Neural cell (in vitro differentiated cells): ENCODE data around the gene IPO4. TPM values are rescaled to one million over a fixed set of nuclear protein-coding genes. Genes with fewer than 3 reads are reported as not detected.

Experiments
- H2AFZ ChIP-seq: fragments of 200-600, 300-800 bp; sonication (generic), shearing (Covaris generic); 2 replicates; pipeline ENCODE4 v1.6.0; 2014; ENCODE audit warnings: low read depth, mild to moderate bottlenecking, antibody characterized with exemption, low read length, moderate library complexity
- H3F3A ChIP-seq: fragments of 200-600 bp; shearing (Covaris generic); 2 replicates; pipeline ENCODE4 v1.6.1; 2016; ENCODE audit warnings: mild to moderate bottlenecking, moderate library complexity, mixed read lengths, antibody characterized with exemption, low read length; ENCODE audit not compliant: insufficient read depth, poor library complexity, severe bottlenecking
- H3K27ac ChIP-seq: fragments of 200-600, 300-800 bp; sonication (generic), shearing (Covaris generic); 2 replicates; pipeline ENCODE4 v1.5.1; 2014; ENCODE audit warnings: mild to moderate bottlenecking, low read length, moderate library complexity
- H3K27me3 ChIP-seq: fragments of 300-800, 200-600 bp; sonication (generic), shearing (Covaris generic); 2 replicates; pipeline ENCODE4 v1.6.0; 2014; ENCODE audit warnings: mild to moderate bottlenecking, low read depth, low read length, moderate library complexity; ENCODE audit not compliant: insufficient read depth
- H3K36me3 ChIP-seq: fragments of 300-800, 200-600 bp; sonication (generic), shearing (Covaris generic); 2 replicates; pipeline ENCODE4 v1.5.1; 2014; ENCODE audit warnings: mild to moderate bottlenecking, antibody characterized with exemption, low read length, moderate library complexity; ENCODE audit not compliant: insufficient read depth
- H3K4me2 ChIP-seq: fragments of 300-800, 200-600 bp; sonication (generic), shearing (Covaris generic); 2 replicates; pipeline ENCODE4 v1.6.0; 2014; ENCODE audit warnings: mild to moderate bottlenecking, low read length
- H3K4me3 ChIP-seq: fragments of 300-800, 200-600 bp; sonication (generic), shearing (Covaris generic); 2 replicates; pipeline ENCODE4 v1.5.1; 2014; ENCODE audit warnings: mild to moderate bottlenecking, low read length, moderate library complexity
- H3K79me2 ChIP-seq: fragments of 200-600 bp; shearing (Covaris generic); replicated peaks from 2 replicates; pipeline ENCODE4 v1.6.0; 2014; ENCODE audit warnings: mild to moderate bottlenecking, low read length, moderate library complexity; ENCODE audit not compliant: insufficient read depth
- H3K9ac ChIP-seq: fragments of 300-800, 200-600 bp; sonication (generic), shearing (Covaris generic); 2 replicates; pipeline ENCODE4 v1.6.1; 2016; ENCODE audit warnings: mild to moderate bottlenecking, low read length, mixed read lengths
- H3K9me2 ChIP-seq: fragments of 200-600 bp; shearing (Covaris generic); 2 replicates; pipeline ENCODE4 v1.6.1; 2016; ENCODE audit warnings: mild to moderate bottlenecking, low read length, mixed read lengths; ENCODE audit not compliant: insufficient read depth
- H3K9me3 ChIP-seq: fragments of 200-600, 300-800 bp; sonication (generic), shearing (Covaris generic); 2 replicates; pipeline ENCODE4 v1.6.1; 2016; ENCODE audit warnings: mild to moderate bottlenecking, mixed run types, low read length, moderate library complexity, mixed read lengths
- H4K20me1 ChIP-seq: fragments of 200-600 bp; shearing (Covaris generic); 2 replicates; pipeline ENCODE4 v1.6.1; 2016; ENCODE audit warnings: mild to moderate bottlenecking, mixed run types; ENCODE audit not compliant: insufficient read depth
- CTCF ChIP-seq: fragments of 450-650 bp; IDR thresholded peaks from 2 replicates; pipeline ENCODE4 v1.5.1; 2014; ENCODE audit warnings: antibody characterized with exemption, mild to moderate bottlenecking, moderate library complexity; ENCODE audit not compliant: poor library complexity, severe bottlenecking
- EP300 ChIP-seq: fragments of 450-650 bp; conservative IDR thresholded peaks from 2 replicates; pipeline ENCODE4 v1.6.1; 2014; ENCODE audit warnings: antibody characterized with exemption, mild to moderate bottlenecking, moderate library complexity; ENCODE audit not compliant: poor library complexity, severe bottlenecking
- EZH2 ChIP-seq: fragments of 200-600, 300-800 bp; shearing (Covaris generic), sonication (generic); IDR thresholded peaks from 2 replicates; pipeline ENCODE4 v1.6.1; 2014; ENCODE audit warnings: antibody characterized with exemption, low read length, borderline replicate concordance, mild to moderate bottlenecking; ENCODE audit not compliant: insufficient read depth, poor library complexity, severe bottlenecking
- MXI1 ChIP-seq: fragments of 450-650 bp; conservative IDR thresholded peaks from 2 replicates; pipeline ENCODE4 v1.6.1; 2014; ENCODE audit warnings: antibody characterized with exemption, mild to moderate bottlenecking; ENCODE audit not compliant: poor library complexity, severe bottlenecking
- POLR2AphosphoS5 ChIP-seq: IDR thresholded peaks from 2 replicates; pipeline ENCODE4 v1.6.1; 2012
- RAD21 ChIP-seq: fragments of 450-650 bp; conservative IDR thresholded peaks from 2 replicates; pipeline ENCODE4 v1.6.1; 2014; ENCODE audit warnings: antibody characterized with exemption, mild to moderate bottlenecking, moderate library complexity
- REST ChIP-seq: IDR thresholded peaks from 2 replicates; pipeline ENCODE4 v1.6.1; 2012; ENCODE audit warnings: borderline replicate concordance
- SMC3 ChIP-seq: fragments of 450-650 bp; conservative IDR thresholded peaks from 2 replicates; pipeline ENCODE4 v1.6.1; 2014; ENCODE audit warnings: antibody characterized with exemption, mild to moderate bottlenecking, moderate library complexity; ENCODE audit not compliant: poor library complexity
- TAF1 ChIP-seq: IDR thresholded peaks from 2 replicates; pipeline ENCODE4 v1.6.1; 2012; ENCODE audit warnings: low read depth
- polyA plus RNA-seq: library from polyadenylated mRNA; depleted of rRNA; stranded (reverse); fragments of >200 nt; gene quantifications from 2 replicates; pipeline ENCODE4 v1.2.3, GENCODE V29; 2014

Gene IPO4
- polyA plus RNA-seq, 1 donor from 2014 or later: 9.2 TPM

GRCh38 chr14:24187539-24187915 is 1.1 kb downstream of the IPO4 start:
- no peaks in the 10 kb centered on the region for H3F3A ChIP-seq
- no peaks in the 10 kb centered on the region for H3K36me3 ChIP-seq
- H3K4me3 ChIP-seq: peak overlapping the region; percentile 92
- H3K9me2 ChIP-seq: no peaks in the 10 kb centered on the region
- no peaks in the 10 kb centered on the region for H3K27me3 ChIP-seq
- H3K9me3 ChIP-seq: no peaks in the 10 kb centered on the region
- TF ChIP-seq RAD21 (no peak), EP300 (no peak), POLR2AphosphoS5 (no peak), SMC3 (no peak), TAF1 (no peak), REST (no peak), CTCF (no peak), MXI1 (no peak), EZH2 (no peak)
- H2AFZ ChIP-seq: no peak overlapping the region
- H3K9ac ChIP-seq: no peak overlapping the region
- H3K4me2 ChIP-seq: peak overlapping the region; percentile 84
- peaks cover 4% of the 10 kb centered on the region for H4K20me1 ChIP-seq
- no peak overlapping the region for H3K27ac ChIP-seq
- H3K79me2 ChIP-seq: peaks cover 3% of the 10 kb centered on the region

GRCh38 chr14:24186831-24187538 is 1.6 kb downstream of the IPO4 start:
- Histone ChIP-seq H3K27me3 (no peaks in the 10 kb centered on the region), H3K27ac (no peak overlapping the region), H3K9me2 (no peaks in the 10 kb centered on the region), H3K79me2 (peaks cover 3% of the 10 kb centered on the region), H3K9me3 (no peaks in the 10 kb centered on the region), H2AFZ (no peak overlapping the region), H4K20me1 (peaks cover 4% of the 10 kb centered on the region), H3K9ac (no peak overlapping the region), H3K36me3 (no peaks in the 10 kb centered on the region), H3K4me3 (peak overlapping the region; percentile 92), H3K4me2 (no peak overlapping the region), H3F3A (no peaks in the 10 kb centered on the region)
- TF ChIP-seq TAF1 (no peak), EZH2 (no peak), EP300 (no peak), RAD21 (no peak), POLR2AphosphoS5 (no peak), CTCF (no peak), MXI1 (no peak), REST (no peak), SMC3 (no peak)
